ENCODE measurements around the gene SDC1.
"Not testable (repeated sequence)": the region's sequence is repeated elsewhere in the genome, so short reads cannot be mapped to it uniquely, and the experiment has no call there.

SDC1 gene

GRCh38 chr2:20196657-20197161, 28.2 kb downstream of the SDC1 start:
- DNase-seq (ENCODE audit: low spot score), result no peak

DNA sequence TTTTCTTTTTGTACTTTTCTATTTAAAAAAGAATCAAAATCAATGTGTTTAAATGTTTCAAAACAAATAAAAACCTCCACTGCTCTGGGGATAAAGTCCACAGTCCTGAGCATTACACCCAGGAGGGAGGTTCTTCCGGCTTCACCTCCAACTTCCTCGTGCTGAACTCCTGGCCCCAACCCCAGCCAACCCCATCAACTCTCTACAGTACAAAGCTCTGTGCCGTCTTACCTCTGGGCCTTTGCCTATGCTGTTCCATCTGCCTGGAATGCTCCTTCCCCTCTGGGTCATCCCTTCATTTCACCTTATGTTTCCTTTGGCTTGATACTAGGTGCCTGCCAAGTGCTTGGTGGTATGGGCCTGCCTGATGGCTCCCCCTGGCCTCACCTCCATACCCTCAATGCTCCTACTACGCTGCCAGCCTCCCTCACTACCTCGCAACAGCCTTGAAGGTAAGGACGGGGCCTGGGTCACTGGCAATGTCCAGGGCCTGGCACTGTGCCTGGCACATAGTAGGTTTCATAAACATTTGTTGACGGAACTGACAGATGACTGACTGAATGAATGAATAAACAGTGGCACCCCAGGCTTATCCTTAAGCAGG, 28.8 kb downstream of the SDC1 start:
- no peak for DNase-seq (ENCODE audit: low spot score)

DNA sequence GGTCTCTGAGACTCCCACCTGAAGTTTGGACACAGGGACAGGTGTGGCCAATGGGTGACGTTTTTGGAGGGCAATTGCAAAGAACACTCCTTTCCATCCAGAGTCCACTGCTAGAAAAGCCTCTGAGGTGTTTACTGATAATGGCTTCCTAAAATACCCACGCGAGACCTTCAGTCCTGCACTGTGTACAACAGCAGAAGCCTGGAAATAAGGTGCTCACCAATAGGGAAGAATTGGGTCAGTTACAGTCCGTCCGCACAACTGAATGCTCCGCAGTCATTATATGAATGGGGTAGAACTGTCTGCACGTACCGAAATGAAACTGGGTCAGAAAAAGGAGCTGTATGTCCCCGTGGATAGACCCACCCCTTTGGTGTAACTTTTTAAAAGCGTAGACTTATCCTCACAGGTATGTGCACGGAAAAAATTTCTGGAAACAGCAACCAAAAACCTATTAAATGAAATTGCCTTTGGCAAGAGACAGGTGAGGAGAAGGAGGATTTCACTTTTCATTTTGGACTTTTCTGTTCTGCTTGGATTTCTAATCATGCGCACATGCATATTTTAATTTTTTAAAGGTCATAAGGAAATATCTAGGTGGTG, 29.4 kb downstream of the SDC1 start:
- no peak for DNase-seq (ENCODE audit: low spot score)

DNA sequence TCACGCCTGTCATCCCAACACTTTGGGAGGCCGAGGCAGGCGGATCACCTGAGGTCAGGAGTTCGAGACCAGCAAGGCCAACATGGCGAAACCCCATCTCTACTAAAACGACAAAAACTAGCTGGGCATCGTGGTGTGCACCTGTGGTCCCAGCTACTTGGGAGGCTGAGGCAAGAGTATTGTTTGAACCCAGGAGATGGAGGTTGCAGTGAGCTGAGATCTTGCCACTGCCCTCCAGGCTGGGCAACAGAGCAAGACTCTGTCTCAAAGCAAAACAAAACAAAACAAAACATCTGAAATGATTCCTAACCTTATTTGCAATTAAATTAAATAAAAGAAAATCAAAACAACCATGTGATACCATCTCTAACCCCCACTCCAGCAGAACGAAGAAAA, 29.9 kb downstream of the SDC1 start:
- not testable (repeated sequence) for DNase-seq (ENCODE audit: low spot score)

DNA sequence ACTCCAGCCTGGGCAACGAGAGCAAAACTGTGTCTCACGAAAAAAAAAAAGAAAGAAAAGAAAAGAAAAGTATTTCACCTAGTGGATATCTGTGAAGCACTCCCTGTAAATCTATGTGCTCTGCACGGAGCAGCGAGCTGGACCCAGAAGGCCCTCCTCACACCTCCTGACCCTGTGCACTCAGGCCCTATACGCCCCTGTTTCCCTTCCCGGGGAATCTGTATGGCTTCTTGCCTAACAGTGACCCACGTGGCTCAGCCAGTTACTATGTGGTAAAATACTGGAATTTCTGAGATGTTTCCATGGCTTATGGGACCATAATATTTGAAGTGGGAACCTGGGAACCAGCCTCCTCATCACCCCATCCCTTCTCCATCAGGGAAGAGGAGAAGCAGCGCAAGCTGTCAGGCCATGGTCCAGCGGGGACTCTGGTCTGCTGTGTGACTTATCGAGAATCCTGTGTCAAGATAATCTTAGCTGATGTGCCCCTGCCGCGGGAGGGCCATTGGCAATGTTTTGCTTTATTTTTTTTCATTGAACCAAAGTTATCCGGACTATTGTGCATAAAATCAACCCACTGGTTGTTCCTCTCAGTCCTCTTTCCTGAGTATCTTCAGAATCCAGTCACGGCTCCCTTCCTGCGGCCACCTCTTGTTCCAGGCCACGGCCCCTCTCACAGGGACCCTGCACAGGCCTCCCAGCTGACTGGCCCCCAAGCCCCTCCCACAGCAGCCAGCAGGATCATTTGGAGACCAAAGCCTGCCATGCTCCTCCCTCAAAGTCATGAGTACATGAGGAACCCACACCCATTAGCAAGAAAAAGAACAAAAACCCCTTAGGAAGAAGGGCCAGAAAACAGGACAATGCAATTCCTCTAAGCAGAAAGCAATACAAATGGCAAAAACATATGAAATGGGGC, 30.6 kb downstream of the SDC1 start:
- no peak for DNase-seq (ENCODE audit: low spot score)

DNA sequence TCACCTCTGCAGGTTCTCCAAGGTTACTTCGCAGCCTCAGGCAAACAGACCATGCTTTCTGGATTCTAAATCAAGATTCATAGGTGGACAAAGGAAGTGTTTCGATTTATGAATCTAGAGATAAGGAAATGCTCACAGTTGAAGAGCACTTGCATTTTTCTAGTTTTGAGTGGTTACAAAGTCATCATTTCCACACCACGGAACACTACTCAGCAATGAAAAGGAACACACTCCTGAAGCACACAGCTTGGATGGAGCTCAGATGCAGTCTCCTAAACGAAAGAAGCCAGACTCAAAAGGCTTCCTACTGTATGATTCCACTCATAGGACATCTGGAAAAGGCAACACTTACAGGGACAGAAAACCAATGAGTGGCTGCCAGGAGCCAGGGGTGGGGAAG, 31.7 kb downstream of the SDC1 start:
- DNase-seq (ENCODE audit: low spot score), result no peak

- no peak for DNase-seq (ENCODE audit: low spot score)
Measured at GRCh38 chr2:20192781-20193180, 32.1 kb downstream of the SDC1 start.

DNA sequence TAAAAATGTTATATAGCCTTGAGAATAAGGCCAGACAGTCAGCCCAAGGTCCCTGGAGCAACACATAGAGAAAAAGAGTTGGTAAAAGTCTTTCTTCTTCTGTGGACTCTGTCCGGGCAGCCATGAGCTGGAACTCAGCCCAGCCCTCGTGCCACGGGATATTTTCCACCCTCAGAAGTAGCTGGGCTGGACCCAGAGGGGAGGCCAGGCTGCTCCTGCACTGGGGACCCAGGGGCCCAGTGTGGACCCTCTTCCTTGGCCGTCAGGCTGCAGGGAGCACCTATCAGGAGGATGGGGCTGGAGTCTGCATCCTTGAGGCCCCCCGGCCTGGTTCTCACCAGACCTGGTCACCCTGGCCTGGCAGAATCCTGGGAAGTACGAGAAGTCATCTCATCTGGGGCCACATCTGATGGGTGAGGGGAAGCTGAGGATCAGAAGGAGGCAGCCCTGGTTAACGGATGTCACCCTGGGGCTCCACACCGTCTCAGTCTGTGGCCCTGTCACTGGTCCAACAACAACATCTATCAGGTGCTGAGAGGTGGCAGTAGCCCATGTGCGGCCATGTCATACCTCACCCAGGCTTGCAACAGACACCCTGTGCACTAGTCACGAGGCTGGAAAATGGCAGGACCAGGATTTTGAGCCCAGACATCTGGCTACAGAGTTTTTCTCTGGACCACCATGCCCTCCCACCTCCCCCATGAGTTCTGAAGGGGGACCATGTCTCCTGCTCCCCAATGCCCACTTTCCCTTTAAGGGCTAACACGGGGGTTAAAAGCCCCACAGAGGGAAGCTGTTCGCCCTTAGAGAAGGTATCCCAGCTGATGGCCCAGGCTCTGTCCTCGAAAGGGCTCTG, 33.0 kb downstream of the SDC1 start:
- DNase-seq (ENCODE audit: low spot score), result no peak

GRCh38 chr2:20190876-20191713, 33.8 kb downstream of the SDC1 start:
- no peak for DNase-seq (ENCODE audit: low spot score)

- no peak for DNase-seq (ENCODE audit: low spot score)
Measured at GRCh38 chr2:20190170-20190569, 34.8 kb downstream of the SDC1 start.

DNA sequence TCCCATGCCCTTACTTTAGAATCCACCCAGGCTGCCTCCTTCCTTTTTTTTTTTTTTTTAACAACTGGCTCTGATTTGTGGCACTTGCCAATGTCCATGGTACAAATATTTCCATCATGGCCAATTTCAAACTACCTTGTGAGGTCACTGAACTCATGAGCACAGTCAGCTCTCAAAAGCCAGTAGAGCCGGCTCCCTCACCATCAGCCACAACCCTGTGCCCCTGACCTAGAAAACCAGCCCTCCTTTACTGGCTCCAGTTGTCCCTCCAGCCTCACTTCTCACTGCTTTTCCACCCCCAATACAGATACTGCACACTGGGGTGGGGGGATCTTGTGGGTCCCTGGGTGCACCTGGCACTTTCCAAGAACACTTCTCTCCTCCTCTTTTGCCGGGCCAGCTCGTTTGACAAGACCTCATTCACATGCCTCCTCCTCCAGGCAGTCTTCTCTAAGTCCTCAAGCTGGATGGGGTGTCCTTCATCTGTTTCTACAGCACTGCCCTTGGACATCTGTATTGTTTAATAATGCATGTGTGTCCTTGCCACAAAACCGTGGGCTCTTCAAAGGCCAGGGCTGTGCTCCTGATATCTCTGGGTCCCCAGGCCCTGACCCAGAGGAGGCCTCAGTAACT, 35.5 kb downstream of the SDC1 start:
- DNase-seq (ENCODE audit: low spot score), result no peak

- no peak for DNase-seq (ENCODE audit: low spot score)
Measured at GRCh38 chr2:20188851-20189250, 36.1 kb downstream of the SDC1 start.

DNA sequence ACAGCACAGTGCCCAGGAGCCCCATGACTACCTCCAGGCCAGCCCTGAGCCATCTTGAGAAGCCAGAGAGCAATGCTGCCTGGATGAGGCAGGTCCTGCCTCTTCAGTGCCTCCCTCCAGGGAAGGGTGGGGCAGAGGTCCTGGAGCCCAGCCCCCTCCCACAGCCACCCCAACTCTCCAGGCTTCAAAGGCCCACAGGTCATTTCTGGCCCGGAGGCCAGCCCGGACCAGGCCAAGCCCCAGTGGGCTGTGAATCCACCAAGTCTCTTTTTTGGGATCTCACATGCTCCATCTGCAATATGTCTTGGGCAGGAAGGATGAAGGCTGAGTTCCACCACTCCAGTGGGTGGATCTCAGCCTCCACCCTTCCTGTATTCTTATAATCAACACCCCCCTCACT, 36.7 kb downstream of the SDC1 start:
- no peak for DNase-seq (ENCODE audit: low spot score)

GRCh38 chr2:20187331-20187730, 37.6 kb downstream of the SDC1 start:
- no peak for DNase-seq (ENCODE audit: low spot score)

DNA sequence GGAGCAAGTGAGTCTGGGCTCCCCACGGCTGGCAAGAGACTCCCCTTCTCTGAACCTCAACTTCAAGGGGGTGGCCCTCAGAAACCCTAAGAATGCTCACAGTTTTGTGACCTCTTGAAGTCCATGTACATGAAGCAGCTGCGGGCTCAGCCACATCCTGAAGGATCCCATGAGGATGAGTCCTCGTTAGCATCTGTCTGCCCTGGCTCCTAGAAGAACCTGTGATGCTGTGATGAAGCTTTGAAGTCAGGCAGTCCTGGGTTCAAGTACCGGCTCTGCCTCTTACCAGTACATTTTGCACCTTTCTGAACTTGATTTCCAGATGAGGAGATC, 38.1 kb downstream of the SDC1 start:
- DNase-seq (ENCODE audit: low spot score), result no peak

DNA sequence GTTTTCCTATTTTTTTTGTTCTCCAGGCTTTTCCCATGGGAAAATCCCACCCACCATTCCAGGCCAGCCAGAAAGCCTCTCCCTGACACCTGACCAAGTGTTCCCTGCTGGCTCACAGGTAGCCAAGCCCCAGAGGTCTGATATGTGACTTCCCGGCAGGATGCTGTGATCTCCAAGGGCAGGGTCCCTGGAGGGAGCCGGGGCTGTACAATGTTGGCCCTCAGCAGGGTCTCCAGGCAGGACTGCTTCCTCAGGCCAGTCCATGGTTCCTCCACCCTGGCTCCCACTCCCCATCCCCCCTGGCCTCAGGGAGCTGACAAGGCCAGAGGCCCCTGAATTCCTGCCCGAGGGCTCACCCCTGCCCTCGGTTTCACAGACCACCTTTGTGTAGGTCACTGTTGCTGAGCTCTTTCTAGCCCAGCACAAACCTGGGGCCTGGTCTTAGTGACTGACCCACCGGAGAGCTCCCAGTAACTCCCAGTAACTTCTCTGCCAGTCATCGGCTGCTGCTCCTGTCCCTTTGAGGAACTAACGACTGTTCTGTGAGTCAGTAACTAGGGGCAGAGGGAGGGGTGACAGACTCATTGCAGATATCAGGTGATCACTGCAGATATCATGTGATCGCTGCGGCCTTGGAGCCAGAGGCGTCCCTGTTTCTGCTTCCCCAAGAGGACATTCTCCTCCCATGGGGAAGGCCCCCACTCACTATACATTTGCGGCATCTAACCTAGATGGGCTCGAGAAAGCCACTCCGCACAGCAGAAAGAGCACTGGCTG, 38.7 kb downstream of the SDC1 start:
- DNase-seq (ENCODE audit: low spot score), result no peak

DNA sequence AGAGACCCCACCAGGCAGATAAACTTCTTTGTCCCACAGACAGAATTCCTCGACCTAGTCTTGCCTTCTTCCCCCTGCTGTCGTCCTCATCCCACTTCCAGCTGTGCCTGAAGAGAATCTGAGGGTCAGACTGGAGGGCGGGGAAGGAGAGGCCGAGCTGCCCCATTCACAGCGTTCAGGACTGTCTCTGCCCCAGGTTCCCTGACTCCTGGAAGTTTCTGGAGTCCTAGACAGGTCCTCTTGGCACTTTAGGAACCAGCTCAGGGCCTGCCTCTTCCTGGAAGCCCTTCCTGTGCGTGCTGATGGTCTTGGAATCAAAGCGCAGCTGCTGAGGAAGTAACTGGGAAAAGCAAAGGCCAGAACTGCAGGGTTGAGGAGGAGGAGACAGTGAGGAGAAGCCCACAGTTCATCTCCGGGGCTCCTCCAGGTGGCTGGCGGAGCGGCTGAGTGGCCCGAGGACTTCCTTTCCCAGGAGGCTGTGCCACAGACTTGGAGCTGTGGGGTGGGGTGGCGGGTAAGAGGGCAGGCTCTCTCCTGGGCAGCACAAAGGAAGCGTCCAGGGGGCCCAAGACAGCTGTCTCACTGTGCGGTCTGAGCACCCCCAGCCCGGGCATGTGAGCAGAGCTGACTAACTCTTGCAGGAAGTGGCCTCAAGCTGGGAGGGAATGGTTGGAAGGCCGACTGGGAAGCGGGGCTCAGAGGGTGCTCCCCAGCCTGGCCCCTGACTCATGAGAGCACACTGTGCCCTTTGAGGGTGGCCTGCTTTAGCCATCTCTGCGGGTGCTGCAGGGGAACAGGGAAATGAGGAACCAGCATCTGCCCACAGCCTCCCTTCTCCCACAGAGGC, 39.5 kb downstream of the SDC1 start:
- no peak for DNase-seq (ENCODE audit: low spot score)

- DNase-seq (ENCODE audit: low spot score), result peak; percentile 71
Measured at GRCh38 chr2:20184067-20184938, 40.6 kb downstream of the SDC1 start.
